Peyer's patch (tissue), 4 donors: Measurements from ENCODE around the gene CELSR3.

Experiments
- POLR2A ChIP-seq, 2 donors: fragments of 450-650 bp; IDR thresholded peaks; one replicate each; pipeline ENCODE4 v1.5.1; 2017; ENCODE audit warnings: antibody characterized with exemption in 2 of 2, mild to moderate bottlenecking in 2 of 2, moderate library complexity in 2 of 2
- TF ChIP-seq, protein P1 (sequence below), 6 experiments: fragments of 450-650 bp in 4 of 6; fragments of 200-600 bp in 2 of 6; sonication (generic) in 1 of 6; IDR thresholded peaks; one replicate each; pipeline ENCODE4 v1.5.1; 2017 to 2019; ENCODE audit warnings: antibody characterized with exemption in 6 of 6, mild to moderate bottlenecking in 3 of 6, moderate library complexity in 1 of 6

- TF ChIP-seq, protein P1, sequence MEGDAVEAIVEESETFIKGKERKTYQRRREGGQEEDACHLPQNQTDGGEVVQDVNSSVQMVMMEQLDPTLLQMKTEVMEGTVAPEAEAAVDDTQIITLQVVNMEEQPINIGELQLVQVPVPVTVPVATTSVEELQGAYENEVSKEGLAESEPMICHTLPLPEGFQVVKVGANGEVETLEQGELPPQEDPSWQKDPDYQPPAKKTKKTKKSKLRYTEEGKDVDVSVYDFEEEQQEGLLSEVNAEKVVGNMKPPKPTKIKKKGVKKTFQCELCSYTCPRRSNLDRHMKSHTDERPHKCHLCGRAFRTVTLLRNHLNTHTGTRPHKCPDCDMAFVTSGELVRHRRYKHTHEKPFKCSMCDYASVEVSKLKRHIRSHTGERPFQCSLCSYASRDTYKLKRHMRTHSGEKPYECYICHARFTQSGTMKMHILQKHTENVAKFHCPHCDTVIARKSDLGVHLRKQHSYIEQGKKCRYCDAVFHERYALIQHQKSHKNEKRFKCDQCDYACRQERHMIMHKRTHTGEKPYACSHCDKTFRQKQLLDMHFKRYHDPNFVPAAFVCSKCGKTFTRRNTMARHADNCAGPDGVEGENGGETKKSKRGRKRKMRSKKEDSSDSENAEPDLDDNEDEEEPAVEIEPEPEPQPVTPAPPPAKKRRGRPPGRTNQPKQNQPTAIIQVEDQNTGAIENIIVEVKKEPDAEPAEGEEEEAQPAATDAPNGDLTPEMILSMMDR (IDR thresholded peaks at IDR 0.05) = no peak
- no peak for TF ChIP-seq POLR2A (IDR thresholded peaks at IDR 0.05)
Measured at GRCh38 chr3:48617559-48617958, 45.1 kb downstream of the CELSR3 start.
